Measurements from ENCODE around the gene C16orf82. TPM values are rescaled to one million over a fixed set of nuclear protein-coding genes. Genes with fewer than 3 reads are reported as not detected.

C16orf82 gene
- polyA plus RNA-seq, 1 of the 3 experiments (the other 2 are of a cell fraction): not detected

DNA sequence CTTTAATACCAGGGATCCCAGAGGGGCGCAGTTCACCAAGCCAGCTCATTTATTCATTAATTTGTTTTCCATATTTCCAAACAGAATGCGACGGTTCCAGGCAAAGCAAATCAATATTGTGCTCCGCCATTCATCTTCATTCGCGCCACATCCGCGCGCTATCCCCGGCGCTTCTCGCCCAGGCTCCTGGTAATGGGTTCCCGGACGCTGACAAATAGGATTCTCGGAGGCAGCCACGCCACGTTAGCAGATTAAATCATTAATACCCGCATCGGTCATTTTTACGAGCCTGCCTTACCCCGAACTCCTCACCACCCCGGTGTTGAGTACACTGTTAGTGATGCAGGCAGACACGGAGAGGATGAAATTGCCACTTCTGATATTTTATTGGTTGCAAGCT is 26.0 kb upstream of the C16orf82 start (continued):
- TF ChIP-seq, protein P1, sequence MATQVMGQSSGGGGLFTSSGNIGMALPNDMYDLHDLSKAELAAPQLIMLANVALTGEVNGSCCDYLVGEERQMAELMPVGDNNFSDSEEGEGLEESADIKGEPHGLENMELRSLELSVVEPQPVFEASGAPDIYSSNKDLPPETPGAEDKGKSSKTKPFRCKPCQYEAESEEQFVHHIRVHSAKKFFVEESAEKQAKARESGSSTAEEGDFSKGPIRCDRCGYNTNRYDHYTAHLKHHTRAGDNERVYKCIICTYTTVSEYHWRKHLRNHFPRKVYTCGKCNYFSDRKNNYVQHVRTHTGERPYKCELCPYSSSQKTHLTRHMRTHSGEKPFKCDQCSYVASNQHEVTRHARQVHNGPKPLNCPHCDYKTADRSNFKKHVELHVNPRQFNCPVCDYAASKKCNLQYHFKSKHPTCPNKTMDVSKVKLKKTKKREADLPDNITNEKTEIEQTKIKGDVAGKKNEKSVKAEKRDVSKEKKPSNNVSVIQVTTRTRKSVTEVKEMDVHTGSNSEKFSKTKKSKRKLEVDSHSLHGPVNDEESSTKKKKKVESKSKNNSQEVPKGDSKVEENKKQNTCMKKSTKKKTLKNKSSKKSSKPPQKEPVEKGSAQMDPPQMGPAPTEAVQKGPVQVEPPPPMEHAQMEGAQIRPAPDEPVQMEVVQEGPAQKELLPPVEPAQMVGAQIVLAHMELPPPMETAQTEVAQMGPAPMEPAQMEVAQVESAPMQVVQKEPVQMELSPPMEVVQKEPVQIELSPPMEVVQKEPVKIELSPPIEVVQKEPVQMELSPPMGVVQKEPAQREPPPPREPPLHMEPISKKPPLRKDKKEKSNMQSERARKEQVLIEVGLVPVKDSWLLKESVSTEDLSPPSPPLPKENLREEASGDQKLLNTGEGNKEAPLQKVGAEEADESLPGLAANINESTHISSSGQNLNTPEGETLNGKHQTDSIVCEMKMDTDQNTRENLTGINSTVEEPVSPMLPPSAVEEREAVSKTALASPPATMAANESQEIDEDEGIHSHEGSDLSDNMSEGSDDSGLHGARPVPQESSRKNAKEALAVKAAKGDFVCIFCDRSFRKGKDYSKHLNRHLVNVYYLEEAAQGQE (IDR thresholded peaks at IDR 0.05; ENCODE audit: low read depth, low read length): no peak
- no peak for TF ChIP-seq FOSL2 (IDR thresholded peaks at IDR 0.05; ENCODE audit: borderline replicate concordance, low read depth)
- TF ChIP-seq, protein P2, sequence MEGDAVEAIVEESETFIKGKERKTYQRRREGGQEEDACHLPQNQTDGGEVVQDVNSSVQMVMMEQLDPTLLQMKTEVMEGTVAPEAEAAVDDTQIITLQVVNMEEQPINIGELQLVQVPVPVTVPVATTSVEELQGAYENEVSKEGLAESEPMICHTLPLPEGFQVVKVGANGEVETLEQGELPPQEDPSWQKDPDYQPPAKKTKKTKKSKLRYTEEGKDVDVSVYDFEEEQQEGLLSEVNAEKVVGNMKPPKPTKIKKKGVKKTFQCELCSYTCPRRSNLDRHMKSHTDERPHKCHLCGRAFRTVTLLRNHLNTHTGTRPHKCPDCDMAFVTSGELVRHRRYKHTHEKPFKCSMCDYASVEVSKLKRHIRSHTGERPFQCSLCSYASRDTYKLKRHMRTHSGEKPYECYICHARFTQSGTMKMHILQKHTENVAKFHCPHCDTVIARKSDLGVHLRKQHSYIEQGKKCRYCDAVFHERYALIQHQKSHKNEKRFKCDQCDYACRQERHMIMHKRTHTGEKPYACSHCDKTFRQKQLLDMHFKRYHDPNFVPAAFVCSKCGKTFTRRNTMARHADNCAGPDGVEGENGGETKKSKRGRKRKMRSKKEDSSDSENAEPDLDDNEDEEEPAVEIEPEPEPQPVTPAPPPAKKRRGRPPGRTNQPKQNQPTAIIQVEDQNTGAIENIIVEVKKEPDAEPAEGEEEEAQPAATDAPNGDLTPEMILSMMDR (IDR thresholded peaks at IDR 0.05): no peak
- TF ChIP-seq, protein P3, sequence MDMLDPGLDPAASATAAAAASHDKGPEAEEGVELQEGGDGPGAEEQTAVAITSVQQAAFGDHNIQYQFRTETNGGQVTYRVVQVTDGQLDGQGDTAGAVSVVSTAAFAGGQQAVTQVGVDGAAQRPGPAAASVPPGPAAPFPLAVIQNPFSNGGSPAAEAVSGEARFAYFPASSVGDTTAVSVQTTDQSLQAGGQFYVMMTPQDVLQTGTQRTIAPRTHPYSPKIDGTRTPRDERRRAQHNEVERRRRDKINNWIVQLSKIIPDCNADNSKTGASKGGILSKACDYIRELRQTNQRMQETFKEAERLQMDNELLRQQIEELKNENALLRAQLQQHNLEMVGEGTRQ (IDR thresholded peaks at IDR 0.05; ENCODE audit: borderline replicate concordance, low read depth, low read length): no peak
- no peak for TF ChIP-seq MEF2A (IDR thresholded peaks at IDR 0.05; ENCODE audit: borderline replicate concordance, low read depth)

DNA sequence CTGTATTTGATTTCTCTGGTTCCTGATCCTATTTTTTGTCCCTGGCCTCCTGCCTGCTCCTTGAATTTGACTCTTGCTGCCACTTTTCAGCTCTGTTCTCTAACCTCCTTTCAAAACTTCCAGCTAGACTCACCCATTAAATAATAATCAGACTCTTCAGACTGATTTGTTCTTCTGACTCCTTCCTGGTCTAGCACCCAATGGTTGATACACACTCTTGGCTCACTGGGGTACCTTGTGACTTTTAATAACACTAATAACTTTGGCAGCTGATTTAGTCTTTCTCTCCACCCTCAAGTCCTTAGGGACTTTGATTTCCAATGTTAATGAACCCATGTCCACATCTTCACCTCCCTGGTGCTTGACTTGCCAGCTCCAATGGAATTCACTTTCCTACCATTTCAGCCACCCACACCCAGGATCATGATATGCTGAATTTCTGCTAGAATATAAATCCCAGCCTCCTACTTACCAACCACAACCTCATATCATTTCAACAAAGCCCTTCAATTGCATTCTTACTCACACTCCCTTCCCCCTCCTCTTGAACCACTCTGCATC is 19.7 kb upstream of the C16orf82 start:
- H3K4me2 ChIP-seq: no peak overlapping the region
- no peak overlapping the region for H3K4me3 ChIP-seq (ENCODE audit: low read depth in 2 of 2, low read length in 1 of 2)
- no peaks in the 10 kb centered on the region for H4K20me1 ChIP-seq (ENCODE audit: insufficient read depth)
- no peaks in the 10 kb centered on the region for H3K79me2 ChIP-seq (ENCODE audit: insufficient read depth)
- H3K36me3 ChIP-seq (replicated peaks in 1 of 2; ENCODE audit: control insufficient read depth in 1 of 2, insufficient read depth in 2 of 2, low read length in 1 of 2): no peaks in the 10 kb centered on the region
- H3K27me3 ChIP-seq (ENCODE audit: insufficient read depth): peaks cover 5% of the 10 kb centered on the region; the same call in 1 of the 2 replicates
- H3K9me3 ChIP-seq: no peaks in the 10 kb centered on the region
- H3F3A ChIP-seq (replicated peaks; ENCODE audit: insufficient read depth): no peaks in the 10 kb centered on the region
- no peaks in the 10 kb centered on the region for H3K9me2 ChIP-seq
- no peak for DNase-seq
- H3K27ac ChIP-seq (ENCODE audit: low read depth in 2 of 2, low read length in 1 of 2): no peak overlapping the region
- no peak overlapping the region for H2AFZ ChIP-seq (ENCODE audit: low read depth)
- ChIA-PET POLR2A (no interaction called here), CTCF (no interaction called here)
- no peak overlapping the region for H3K9ac ChIP-seq
- H3K4me1 ChIP-seq (ENCODE audit: control insufficient read depth in 1 of 2, insufficient read depth in 2 of 2, low read depth in 1 of 2, low read length in 1 of 2): no peaks in the 10 kb centered on the region
- TF ChIP-seq, protein P1 (IDR thresholded peaks at IDR 0.05; ENCODE audit: low read depth, low read length): no peak
- TF ChIP-seq FOXJ3 (CRISPR knock-in tag; IDR thresholded peaks at IDR 0.05): no peak
- TF ChIP-seq POLR2AphosphoS5 (IDR thresholded peaks at IDR 0.05; ENCODE audit: low read depth, low read length): no peak
- no peak for TF ChIP-seq NRF1 (IDR thresholded peaks at IDR 0.05; ENCODE audit: low read depth, low read length)
- no peak for TF ChIP-seq TAF1 (IDR thresholded peaks at IDR 0.05; ENCODE audit: borderline replicate concordance, low read depth, low read length)
- no peak for TF ChIP-seq JUND (IDR thresholded peaks at IDR 0.05)
- TF ChIP-seq NFIC (IDR thresholded peaks at IDR 0.05; ENCODE audit: borderline replicate concordance): no peak
- TF ChIP-seq FOXM1 (IDR thresholded peaks at IDR 0.05; ENCODE audit: low read depth): no peak
- TF ChIP-seq, protein P4, sequence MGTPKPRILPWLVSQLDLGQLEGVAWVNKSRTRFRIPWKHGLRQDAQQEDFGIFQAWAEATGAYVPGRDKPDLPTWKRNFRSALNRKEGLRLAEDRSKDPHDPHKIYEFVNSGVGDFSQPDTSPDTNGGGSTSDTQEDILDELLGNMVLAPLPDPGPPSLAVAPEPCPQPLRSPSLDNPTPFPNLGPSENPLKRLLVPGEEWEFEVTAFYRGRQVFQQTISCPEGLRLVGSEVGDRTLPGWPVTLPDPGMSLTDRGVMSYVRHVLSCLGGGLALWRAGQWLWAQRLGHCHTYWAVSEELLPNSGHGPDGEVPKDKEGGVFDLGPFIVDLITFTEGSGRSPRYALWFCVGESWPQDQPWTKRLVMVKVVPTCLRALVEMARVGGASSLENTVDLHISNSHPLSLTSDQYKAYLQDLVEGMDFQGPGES (IDR thresholded peaks at IDR 0.05; ENCODE audit: low read depth, low read length): no peak
- TF ChIP-seq, protein P5, sequence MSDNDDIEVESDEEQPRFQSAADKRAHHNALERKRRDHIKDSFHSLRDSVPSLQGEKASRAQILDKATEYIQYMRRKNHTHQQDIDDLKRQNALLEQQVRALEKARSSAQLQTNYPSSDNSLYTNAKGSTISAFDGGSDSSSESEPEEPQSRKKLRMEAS (IDR thresholded peaks at IDR 0.05; ENCODE audit: low read depth): no peak
- TF ChIP-seq ELF1 (IDR thresholded peaks at IDR 0.05): no peak
- no peak for TF ChIP-seq MXI1 (IDR thresholded peaks at IDR 0.05; ENCODE audit: low read depth, low read length)
- no peak for TF ChIP-seq EP300 (IDR thresholded peaks at IDR 0.05; ENCODE audit: borderline replicate concordance in 1 of 2, low read depth in 1 of 2, low read length in 1 of 2)
- TF ChIP-seq, protein P2 (IDR thresholded peaks at IDR 0.05): no peak
